ENCODE data around the gene TMEM184A. TPM values are rescaled to one million over a fixed set of nuclear protein-coding genes. Genes with fewer than 3 reads are reported as not detected.

Gene TMEM184A
- total RNA-seq, 1 donor from 2014 or later: 6.6 TPM

- no peak overlapping the region for H3K4me3 Mint-ChIP-seq
- no peaks in the 10 kb centered on the region for H3K36me3 Mint-ChIP-seq
- H3K27me3 Mint-ChIP-seq: no peaks in the 10 kb centered on the region
- TF ChIP-seq CTCF (conservative IDR thresholded peaks at IDR 0.05): no peak
- H3K27ac Mint-ChIP-seq: no peak overlapping the region
- H3K9me3 Mint-ChIP-seq: no peaks in the 10 kb centered on the region
- no peak for DNase-seq (ENCODE audit: extremely low spot score, unreplicated experiment)
- H3K4me1 Mint-ChIP-seq (ENCODE audit: unreplicated experiment): no peaks in the 10 kb centered on the region
Observed at GRCh38 chr7:1548944-1549343, 7.1 kb downstream of the TMEM184A start.

GRCh38 chr7:1548438-1548831 is 7.6 kb downstream of the TMEM184A start:
- H3K27ac Mint-ChIP-seq: no peak overlapping the region
- no peaks in the 10 kb centered on the region for H3K27me3 Mint-ChIP-seq
- no peaks in the 10 kb centered on the region for H3K9me3 Mint-ChIP-seq
- no peak for DNase-seq (ENCODE audit: extremely low spot score, unreplicated experiment)
- no peak overlapping the region for H3K4me3 Mint-ChIP-seq
- H3K4me1 Mint-ChIP-seq (ENCODE audit: unreplicated experiment): no peaks in the 10 kb centered on the region
- TF ChIP-seq CTCF (conservative IDR thresholded peaks at IDR 0.05): no peak
- H3K36me3 Mint-ChIP-seq: no peaks in the 10 kb centered on the region

GRCh38 chr7:1547777-1548437 is 8.1 kb downstream of the TMEM184A start:
- DNase-seq (ENCODE audit: extremely low spot score, unreplicated experiment): no peak
- no peak overlapping the region for H3K27ac Mint-ChIP-seq
- H3K27me3 Mint-ChIP-seq: no peaks in the 10 kb centered on the region
- H3K36me3 Mint-ChIP-seq: no peaks in the 10 kb centered on the region
- no peaks in the 10 kb centered on the region for H3K4me1 Mint-ChIP-seq (ENCODE audit: unreplicated experiment)
- no peaks in the 10 kb centered on the region for H3K9me3 Mint-ChIP-seq
- no peak overlapping the region for H3K4me3 Mint-ChIP-seq
- TF ChIP-seq CTCF (conservative IDR thresholded peaks at IDR 0.05): no peak

GRCh38 chr7:1546909-1547776 is 8.9 kb downstream of the TMEM184A start:
- Mint-ChIP-seq H3K27me3 (no peaks in the 10 kb centered on the region), H3K4me3 (no peak overlapping the region), H3K4me1 (ENCODE audit: unreplicated experiment) (no peaks in the 10 kb centered on the region), H3K27ac (no peak overlapping the region), H3K36me3 (no peaks in the 10 kb centered on the region), H3K9me3 (no peaks in the 10 kb centered on the region)
- DNase-seq (ENCODE audit: extremely low spot score, unreplicated experiment): no peak
- no peak for TF ChIP-seq CTCF (conservative IDR thresholded peaks at IDR 0.05)

- no peak for TF ChIP-seq CTCF (conservative IDR thresholded peaks at IDR 0.05)
- Mint-ChIP-seq H3K9me3 (no peaks in the 10 kb centered on the region), H3K4me3 (no peak overlapping the region), H3K4me1 (ENCODE audit: unreplicated experiment) (no peaks in the 10 kb centered on the region), H3K27ac (no peak overlapping the region), H3K36me3 (no peaks in the 10 kb centered on the region), H3K27me3 (no peaks in the 10 kb centered on the region)
- no peak for DNase-seq (ENCODE audit: extremely low spot score, unreplicated experiment)
Observed at GRCh38 chr7:1546274-1546908, 9.6 kb downstream of the TMEM184A start.

Measured in type B pancreatic cell (in vitro differentiated cells).